ENCODE results near the gene FAU. TPM values are rescaled to one million over a fixed set of nuclear protein-coding genes. Genes with fewer than 3 reads are reported as not detected.

FAU gene
- total and polyA plus RNA-seq, 4 donors: 334 to 1,580 (median 978) TPM

DNA sequence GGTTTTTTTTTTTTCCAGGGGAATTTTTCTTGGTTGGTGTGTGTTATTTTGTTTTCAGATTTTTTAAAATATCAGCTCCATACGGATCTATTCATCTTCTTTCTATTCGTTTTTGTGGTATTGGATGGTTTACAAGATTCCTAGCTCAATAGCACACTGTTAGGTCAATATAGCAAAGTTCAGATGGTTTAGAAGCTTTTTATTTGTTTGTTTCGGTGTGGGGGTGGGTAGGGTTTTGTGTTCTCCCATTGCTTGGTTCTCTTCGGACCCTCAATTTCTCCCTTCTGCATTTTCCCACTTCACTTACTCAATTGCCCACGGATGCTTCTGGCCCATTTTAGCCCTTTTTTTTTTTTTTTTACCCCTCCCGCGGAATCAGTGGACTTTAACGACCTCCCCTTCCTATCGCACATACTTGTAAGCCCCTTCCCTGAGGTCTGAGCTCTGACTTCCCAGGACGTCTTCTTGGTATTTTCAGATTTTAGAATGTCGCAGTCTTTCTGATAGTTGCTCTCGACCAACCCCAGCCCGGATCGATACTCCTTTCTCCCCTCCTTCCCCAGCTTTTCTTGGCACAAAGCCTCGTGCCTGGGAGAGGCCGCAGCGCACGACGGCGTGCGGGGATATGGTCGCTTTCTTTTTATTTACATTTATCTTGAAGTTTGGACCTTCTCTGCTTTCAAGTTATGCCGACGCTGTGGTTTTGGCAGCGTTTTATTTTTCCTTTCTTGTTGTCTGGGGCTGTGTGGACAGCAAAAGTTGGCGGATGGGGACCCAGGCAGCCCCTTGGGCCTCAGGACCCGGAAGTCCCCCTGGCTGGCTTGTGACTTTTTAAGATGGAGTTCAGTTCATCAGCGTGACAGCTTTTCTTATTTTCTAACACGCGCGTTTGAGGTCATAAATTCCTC, 43.7 kb upstream of the FAU start:
- ATAC-seq (ENCODE audit: insufficient read depth, low FRiP score): no peak
- 52 to 75% methylated on average over 31 of the region's 31 CpGs for WGBS, 2 donors

DNA sequence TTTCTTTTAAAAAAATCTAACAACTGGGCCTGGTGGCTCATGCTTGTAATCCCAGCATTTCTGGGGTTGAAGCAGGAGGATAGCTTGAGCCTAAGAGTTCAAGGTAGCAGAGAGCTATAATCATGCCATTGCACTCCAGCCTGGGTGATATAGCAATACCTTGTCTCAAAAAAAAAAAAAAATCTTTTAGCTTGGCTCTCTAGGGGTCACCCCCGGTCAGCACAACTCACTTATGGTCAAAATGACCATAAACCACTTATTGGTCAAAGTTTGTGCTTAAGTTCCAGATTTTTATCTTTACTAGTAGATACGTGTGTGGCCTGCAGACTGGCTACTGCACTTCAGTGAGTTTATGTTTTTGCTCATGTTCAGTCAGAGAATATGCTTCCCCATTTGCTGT, 41.8 kb upstream of the FAU start:
- ATAC-seq (ENCODE audit: insufficient read depth, low FRiP score) (no peak), DNase-seq (no peak)
- peaks cover 0 to 7% (median 0%) of the 10 kb centered on the region in 5 donors for H3K4me1 ChIP-seq (ENCODE audit: control insufficient read depth in 5 of 5, insufficient read depth in 5 of 5, low read length in 5 of 5)
- no peaks in the 10 kb centered on the region for H3K27me3 ChIP-seq (ENCODE audit: control insufficient read depth in 3 of 3, insufficient read depth in 3 of 3, low read length in 2 of 3)
- no peaks in the 10 kb centered on the region for H3K9me3 ChIP-seq (ENCODE audit: control insufficient read depth in 4 of 4, insufficient read depth in 3 of 4, low read length in 3 of 4)
- no peak overlapping the region for H3K9ac ChIP-seq (ENCODE audit: insufficient read depth in 1 of 2, low read length in 2 of 2)
- H3K27ac ChIP-seq (ENCODE audit: low read depth in 1 of 2, low read length in 1 of 2): no peak overlapping the region
- no peak overlapping the region for H3K4me3 ChIP-seq
- 85 to 95% methylated on average over 2 of the region's 2 CpGs for WGBS, 2 donors
- TF ChIP-seq CTCF (IDR thresholded peaks at IDR 0.05; ENCODE audit: control extremely low read depth, extremely low read depth): no peak
- no peaks in the 10 kb centered on the region for H3K36me3 ChIP-seq (ENCODE audit: control insufficient read depth in 4 of 4, insufficient read depth in 4 of 4, low read length in 4 of 4)

More for the DNA sequence above, 43.7 kb upstream of the FAU start:
- Histone ChIP-seq H3K4me1 (ENCODE audit: control insufficient read depth in 5 of 5, insufficient read depth in 5 of 5, low read length in 5 of 5) (peaks cover 0 to 7% (median 0%) of the 10 kb centered on the region in 5 donors), H3K36me3 (ENCODE audit: control insufficient read depth in 4 of 4, insufficient read depth in 4 of 4, low read length in 4 of 4) (no peaks in the 10 kb centered on the region), H3K9me3 (ENCODE audit: control insufficient read depth in 4 of 4, insufficient read depth in 3 of 4, low read length in 3 of 4) (peaks cover 0 to 2% (median 0%) of the 10 kb centered on the region in 4 donors), H3K9ac (ENCODE audit: insufficient read depth in 1 of 2, low read length in 2 of 2) (peak overlapping the region; percentile 57 to 69), H3K27ac (ENCODE audit: low read depth in 1 of 2, low read length in 1 of 2) (peak overlapping the region in 1 of 2 donors; percentile 17), H3K27me3 (ENCODE audit: control insufficient read depth in 3 of 3, insufficient read depth in 3 of 3, low read length in 2 of 3) (no peaks in the 10 kb centered on the region), H3K4me3 (no peak overlapping the region)
- no peak for TF ChIP-seq CTCF (IDR thresholded peaks at IDR 0.05; ENCODE audit: control extremely low read depth, extremely low read depth)
- DNase-seq: peak; percentile 71 to 85 (median 83)

GRCh38 chr11:65160643-65161042, 38.7 kb upstream of the FAU start:
- no peak overlapping the region for H3K9ac ChIP-seq (ENCODE audit: insufficient read depth in 1 of 2, low read length in 2 of 2)
- 75 to 80% methylated on average over 3 of the region's 3 CpGs for WGBS, 2 donors
- no peaks in the 10 kb centered on the region for H3K9me3 ChIP-seq (ENCODE audit: control insufficient read depth in 4 of 4, insufficient read depth in 3 of 4, low read length in 3 of 4)
- peaks cover 0 to 6% (median 0%) of the 10 kb centered on the region in 5 donors for H3K4me1 ChIP-seq (ENCODE audit: control insufficient read depth in 5 of 5, insufficient read depth in 5 of 5, low read length in 5 of 5)
- ATAC-seq (ENCODE audit: insufficient read depth, low FRiP score) (no peak), DNase-seq (no peak)
- no peaks in the 10 kb centered on the region for H3K36me3 ChIP-seq (ENCODE audit: control insufficient read depth in 4 of 4, insufficient read depth in 4 of 4, low read length in 4 of 4)
- no peaks in the 10 kb centered on the region for H3K27me3 ChIP-seq (ENCODE audit: control insufficient read depth in 3 of 3, insufficient read depth in 3 of 3, low read length in 2 of 3)
- no peak for TF ChIP-seq CTCF (IDR thresholded peaks at IDR 0.05; ENCODE audit: control extremely low read depth, extremely low read depth)
- H3K4me3 ChIP-seq: no peak overlapping the region
- H3K27ac ChIP-seq (ENCODE audit: low read depth in 1 of 2, low read length in 1 of 2): no peak overlapping the region
